ENCODE measurements around the gene SF3B6.
"Not testable (repeated sequence)": the region's sequence is repeated elsewhere in the genome, so short reads cannot be mapped to it uniquely, and the experiment has no call there.

Gene SF3B6

DNA sequence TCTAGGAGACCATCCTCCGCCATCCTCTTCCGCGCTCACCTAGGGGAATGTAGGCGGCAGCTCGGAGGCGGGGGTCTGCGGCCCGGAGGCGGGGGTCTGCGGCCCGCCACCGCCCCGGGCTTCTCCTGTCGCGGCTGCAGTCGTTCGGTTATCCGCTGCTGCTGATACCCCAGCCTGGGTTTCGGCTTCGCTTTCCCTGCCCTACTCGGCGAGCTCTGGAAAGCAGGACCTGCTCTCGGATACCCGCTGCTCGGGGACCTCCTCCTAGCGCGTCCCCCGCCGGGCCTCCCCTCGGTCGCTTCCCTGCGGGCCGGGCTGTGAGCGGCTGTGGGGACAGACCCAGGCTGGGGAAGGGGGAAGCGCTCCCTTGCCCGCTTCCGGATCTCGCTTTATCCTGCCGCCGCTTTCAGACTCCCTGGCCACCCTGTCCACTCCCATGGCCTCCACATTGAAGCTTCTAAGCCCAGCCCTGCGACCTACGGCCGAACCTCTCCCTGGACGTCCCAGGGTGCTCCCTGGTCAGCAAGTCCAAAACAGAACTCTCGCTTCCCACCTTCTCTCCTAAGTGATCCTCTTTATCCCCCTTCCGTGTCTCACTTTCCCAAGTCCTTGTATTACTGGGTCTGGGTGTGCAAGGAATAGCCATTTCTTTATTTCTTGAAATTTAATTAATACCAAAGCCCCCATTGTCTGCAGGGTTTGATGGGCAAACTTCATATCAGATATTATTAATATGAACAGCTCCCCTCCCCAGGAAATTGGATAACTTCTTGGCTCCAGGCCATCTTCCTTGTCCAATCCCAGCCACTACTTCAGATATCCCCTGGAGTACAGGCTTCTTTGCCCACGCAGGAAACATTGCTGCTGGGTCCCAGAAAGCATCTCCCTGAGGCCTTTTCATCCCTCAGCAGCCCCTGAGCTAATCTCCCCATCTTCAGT, 25.8 kb downstream of the SF3B6 start:
- DNase-seq: peak in 1 of 5 donors; percentile 12

DNA sequence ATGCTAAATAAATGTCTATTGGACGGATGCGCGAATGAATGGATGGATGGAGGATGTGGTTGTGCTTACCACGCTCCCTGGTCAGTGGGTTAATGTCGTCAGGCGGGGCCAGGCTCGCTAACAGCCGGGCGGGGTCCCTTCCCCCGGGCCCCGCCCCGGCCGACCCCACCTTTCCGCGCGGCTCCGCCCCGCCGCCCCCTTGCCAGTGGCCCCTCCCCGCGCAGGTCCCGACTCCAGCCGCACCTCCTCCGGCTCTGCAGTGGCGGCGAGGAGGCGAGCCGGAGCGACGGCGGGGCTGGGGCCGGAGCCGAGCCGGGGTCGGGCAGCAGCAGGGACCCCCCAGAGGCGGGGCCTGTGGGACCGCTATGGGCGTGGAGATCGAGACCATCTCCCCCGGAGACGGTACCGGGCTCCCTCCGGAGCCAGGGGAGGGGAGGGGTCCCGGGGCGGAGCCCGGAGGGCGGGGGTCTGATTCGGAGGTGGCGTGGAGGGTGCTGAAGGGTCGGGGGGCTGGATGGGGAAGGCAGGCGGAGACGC, 26.6 kb downstream of the SF3B6 start, which contains the start of gene FKBP1B:
TSS of gene FKBP1B (plus strand) at position 257 of the 537 bp plus-strand sequence. CDS start at position 366, 109 bp downstream.
- peak; percentile 33 to 54 (median 39) for DNase-seq

- DNase-seq: no peak
These were observed 27.2 kb downstream of the SF3B6 start for GRCh38 chr2:24048769-24049484.

DNA sequence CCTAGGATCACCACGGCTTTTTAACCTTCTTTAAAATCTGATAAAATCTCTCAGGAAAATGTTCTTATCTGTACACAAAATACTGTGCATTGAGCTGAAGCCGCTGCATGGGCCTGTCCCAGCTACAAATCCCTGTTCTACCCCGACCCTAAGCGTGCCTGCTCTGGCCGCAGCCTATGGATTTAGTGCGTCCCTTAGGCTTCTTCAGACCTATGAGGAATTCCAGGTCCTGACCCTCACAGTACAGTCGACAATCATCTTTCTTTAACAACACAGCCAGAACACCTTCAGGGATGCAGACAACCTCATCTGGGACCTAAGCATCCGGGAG, 28.5 kb downstream of the SF3B6 start:
- DNase-seq: no peak

- DNase-seq: peak; percentile 86 to 98 (median 91)
These were observed 29.0 kb downstream of the SF3B6 start, which contains the start of gene WDCP for GRCh38 chr2:24046930-24047702. Gene WDCP (minus strand): TSS chr2:24047391. CDS start chr2:24039494, 7,897 bp downstream.

GRCh38 chr2:24046599-24046929, 29.6 kb downstream of the SF3B6 start:
- no peak for DNase-seq

GRCh38 chr2:24045511-24046508, 30.3 kb downstream of the SF3B6 start:
- no peak for DNase-seq

- DNase-seq: not testable (repeated sequence)
These were observed 33.0 kb downstream of the SF3B6 start for GRCh38 chr2:24043133-24043532.

DNA sequence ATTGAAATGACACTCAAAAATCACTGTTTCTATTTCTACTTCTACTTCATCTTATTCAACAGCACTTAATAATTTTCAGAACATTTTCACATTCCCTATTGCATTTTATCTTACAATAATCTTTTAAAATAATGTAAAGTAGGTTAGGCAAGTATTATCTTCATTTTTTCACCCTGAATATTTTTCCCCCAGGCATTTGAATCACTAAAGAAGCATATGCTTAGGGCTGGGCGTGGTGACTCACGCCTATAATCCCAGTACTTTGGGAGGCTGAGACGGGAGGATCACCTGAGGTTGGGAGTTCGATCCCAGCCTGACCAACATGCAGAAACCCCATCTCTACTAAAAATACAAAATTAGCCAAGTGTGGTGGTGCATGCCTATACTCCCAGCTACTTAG, 35.6 kb downstream of the SF3B6 start:
- DNase-seq: no peak

GRCh38 chr2:24038786-24039499, 37.2 kb downstream of the SF3B6 start:
- no peak for DNase-seq

DNA sequence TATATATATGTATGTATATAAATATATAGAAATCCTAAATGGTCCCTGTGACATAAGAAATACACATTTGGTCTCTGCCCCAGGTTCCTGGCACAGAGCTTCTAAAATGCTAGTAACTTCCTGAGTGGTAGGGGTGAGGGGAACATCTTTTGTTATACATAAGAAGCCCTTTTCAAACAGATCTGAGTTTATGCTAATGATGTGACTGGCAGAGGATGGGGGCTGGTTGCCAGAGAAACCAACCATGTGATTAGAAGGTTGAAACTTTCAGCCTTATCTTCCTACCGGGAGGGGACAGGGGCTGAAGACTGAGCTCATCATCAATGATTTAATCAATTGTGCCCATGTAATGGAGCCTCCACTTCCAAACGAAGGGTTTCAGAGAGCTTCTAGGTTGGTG, 49.9 kb downstream of the SF3B6 start:
- no peak for DNase-seq

DNA sequence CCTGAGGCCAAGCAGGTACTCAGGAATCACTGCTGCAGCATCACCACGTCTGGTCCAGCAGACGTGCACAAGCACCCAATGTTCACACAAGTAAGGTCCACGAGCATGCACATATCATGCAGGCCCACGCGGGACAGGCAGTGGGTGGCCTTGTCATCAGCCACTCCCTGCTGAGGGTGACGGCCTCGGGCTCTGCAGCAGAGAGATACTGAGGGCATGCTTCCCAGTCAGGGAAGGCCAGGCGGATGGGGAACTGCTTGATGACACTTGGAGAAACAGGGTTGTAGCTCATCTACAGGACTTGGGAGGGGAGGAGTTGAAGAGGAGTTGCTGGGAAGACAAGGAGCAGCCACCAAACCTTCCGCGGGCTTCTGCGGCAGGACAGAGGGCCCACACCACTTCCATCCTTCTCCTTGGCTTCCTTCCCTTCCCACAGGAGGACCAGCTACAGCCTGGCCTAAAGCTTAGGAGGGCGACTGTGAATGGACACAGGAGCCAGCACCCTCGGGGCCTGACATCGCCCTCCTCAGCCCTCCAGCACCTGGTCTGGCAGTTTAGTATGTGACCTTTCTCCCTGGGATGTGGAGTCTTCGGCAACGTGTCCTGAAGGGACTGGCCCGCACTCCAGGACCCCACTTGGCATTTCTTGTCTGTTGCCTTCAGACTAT, 51.0 kb downstream of the SF3B6 start:
- no peak for DNase-seq

- DNase-seq: no peak
These were observed 52.1 kb downstream of the SF3B6 start for GRCh38 chr2:24024018-24024417.

- no peak for DNase-seq
These were observed 53.1 kb downstream of the SF3B6 start for GRCh38 chr2:24022975-24023575.

DNA sequence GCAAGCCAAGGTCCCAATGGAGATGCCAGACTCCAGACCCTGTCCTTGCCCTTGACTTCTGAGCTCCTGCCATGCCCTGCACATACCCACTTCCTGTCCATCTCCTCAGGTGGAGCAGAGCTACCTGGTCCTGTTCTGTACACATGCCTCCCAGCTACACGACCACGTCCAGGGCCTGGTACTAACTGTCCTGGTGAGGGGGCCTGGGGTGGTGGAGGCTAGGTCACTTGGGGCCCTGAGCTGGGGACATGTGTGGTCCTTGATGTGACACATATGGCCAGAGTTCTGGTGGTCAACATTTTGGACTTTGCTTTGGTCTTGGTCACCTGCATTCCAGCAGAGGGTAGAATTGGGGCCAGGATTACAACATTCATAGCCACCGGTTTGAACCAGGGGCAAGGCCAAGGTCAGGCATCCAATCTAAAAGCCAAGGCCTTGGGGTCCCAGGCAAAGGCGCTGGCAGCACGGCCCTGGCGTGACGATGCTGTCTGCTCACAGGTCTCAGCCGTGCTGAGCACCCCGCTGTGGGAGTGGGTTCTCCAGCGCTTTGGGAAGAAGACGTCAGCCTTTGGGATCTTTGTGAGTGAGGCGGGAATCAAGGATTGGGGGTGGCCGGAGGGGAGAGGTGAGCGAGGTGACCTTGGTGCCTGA, 53.7 kb downstream of the SF3B6 start:
- DNase-seq: no peak

- no peak for DNase-seq
These were observed 54.8 kb downstream of the SF3B6 start for GRCh38 chr2:24021122-24021998.

- DNase-seq: no peak
These were observed 55.9 kb downstream of the SF3B6 start for GRCh38 chr2:24020244-24020643.

GRCh38 chr2:24019729-24020128, 56.4 kb downstream of the SF3B6 start:
- DNase-seq: no peak
